K562 (cell line): ENCODE measurements around the gene PPY. TPM values are rescaled to one million over a fixed set of nuclear protein-coding genes. Genes with fewer than 3 reads are reported as not detected.

ENCODE experiments used
- CREM ChIP-seq: IDR thresholded peaks from 2 replicates; pipeline ENCODE4 v1.6.1; 2014; ENCODE audit warnings: antibody characterized with exemption, low read depth
- GTF2F1 ChIP-seq: IDR thresholded peaks from 2 replicates; pipeline ENCODE4 v1.6.1; 2011; ENCODE audit warnings: low read depth, low read length, improper control_type of control experiment
- HEY1 ChIP-seq: fragments of 250-450 bp; sonication (Bioruptor Pico); IDR thresholded peaks from 2 replicates; pipeline ENCODE4 v1.5.0; 2020; ENCODE audit warnings: mild to moderate bottlenecking, moderate library complexity, borderline replicate concordance
- MGA ChIP-seq: fragments of 450-650 bp; IDR thresholded peaks from 2 replicates; pipeline ENCODE4 v1.6.1; 2016; ENCODE audit warnings: mild to moderate bottlenecking, moderate library complexity
- POLR2A ChIP-seq: fragments of 450-650 bp; conservative IDR thresholded peaks from 2 replicates; pipeline ENCODE4 v1.6.1; 2016
- SOX6 ChIP-seq: fragments of 450-650 bp; IDR thresholded peaks from 2 replicates; pipeline ENCODE4 v1.6.1; 2014; ENCODE audit warnings: mild to moderate bottlenecking
- STAT5A ChIP-seq: IDR thresholded peaks from 2 replicates; pipeline ENCODE4 v1.6.1; 2012; ENCODE audit warnings: low read length, inconsistent platforms, borderline replicate concordance
- TCFL5 ChIP-seq: fragments of 250-450 bp; sonication (Bioruptor Pico); conservative IDR thresholded peaks from 2 replicates; pipeline ENCODE4 v1.6.1; 2021; ENCODE audit warnings: mild to moderate bottlenecking, moderate library complexity, matching md5 sums
- TRIM25 ChIP-seq: fragments of 450-650 bp; IDR thresholded peaks from 2 replicates; pipeline ENCODE4 v1.7.0; 2016; ENCODE audit warnings: borderline replicate concordance
- ZBTB9 ChIP-seq: fragments of 450-650 bp; formaldehyde crosslinking; IDR thresholded peaks from 2 replicates; pipeline ENCODE4 v1.4.0; 2020; ENCODE audit warnings: mild to moderate bottlenecking, moderate library complexity
- ZNF76 ChIP-seq: fragments of 250-450 bp; sonication (Bioruptor Pico); IDR thresholded peaks from 2 replicates; pipeline ENCODE4 v1.4.0; 2020; ENCODE audit warnings: mild to moderate bottlenecking, moderate library complexity, borderline replicate concordance
- polyA plus RNA-seq, 8 experiments: library from polyadenylated mRNA; depleted of rRNA in 4 of 8; stranded (reverse) in 5 of 8; unstranded in 3 of 8; fragments of >200 nt; fragmentation: Nextera tagmentation in 2 of 8; fragmentation: Illumina TruSeq in 1 of 8; extraction: Ambion mirVana in 2 of 8; extraction: Trizol in 1 of 8; gene quantifications; 2 replicates each; pipeline versions ENCODE4 v1.2.1 to v1.2.3, GENCODE V29; 2011 to 2014; ENCODE audit warnings: inconsistent platforms in 1 of 8, missing spikeins in 1 of 8
- total RNA-seq, 7 experiments: library from RNA; depleted of rRNA in 6 of 7; stranded (reverse); fragments of >200 nt in 6 of 7; fragmentation: Illumina TruSeq in 2 of 7; extraction: Trizol in 2 of 7; gene quantifications; 2 replicates each; pipeline versions ENCODE4 v1.2.1 to v1.2.3, GENCODE V29; 2011 to 2021; ENCODE audit warnings: low replicate concordance in 1 of 7
- TF ChIP-seq, protein P1 (sequence below): fragments of 250-450 bp; sonication (Bioruptor Pico); IDR thresholded peaks from 2 replicates; pipeline ENCODE4 v1.5.0; 2021

PPY gene
- total and polyA plus RNA-seq, 9 of the 15 experiments (the other 6 are each of a cell fraction or from before 2014, with no cell fraction given) = not detected

GRCh38 chr17:43983515-43984411 lies 41.5 kb upstream of the PPY start (continued):
- TF ChIP-seq ZBTB9 (CRISPR knock-in tag) (no peak), TRIM25 (no peak), GTF2F1 (no peak), SOX6 (peak; percentile 51; the same call in 1 of the 2 replicates), STAT5A (no peak), ZNF76 (CRISPR knock-in tag) (no peak), HEY1 (CRISPR knock-in tag) (no peak), POLR2A (peak; percentile 56), CREM (peak; percentile 90), MGA (peak; percentile 78), TCFL5 (CRISPR knock-in tag) (no peak)
- TF ChIP-seq, protein P1, sequence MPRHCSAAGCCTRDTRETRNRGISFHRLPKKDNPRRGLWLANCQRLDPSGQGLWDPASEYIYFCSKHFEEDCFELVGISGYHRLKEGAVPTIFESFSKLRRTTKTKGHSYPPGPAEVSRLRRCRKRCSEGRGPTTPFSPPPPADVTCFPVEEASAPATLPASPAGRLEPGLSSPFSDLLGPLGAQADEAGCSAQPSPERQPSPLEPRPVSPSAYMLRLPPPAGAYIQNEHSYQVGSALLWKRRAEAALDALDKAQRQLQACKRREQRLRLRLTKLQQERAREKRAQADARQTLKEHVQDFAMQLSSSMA = no peak
